NK-92 (cell line): Measurements from ENCODE around the gene DNAH9.

Experiments
- DNase-seq: peaks from one replicate; lab custom pipeline; 2025; ENCODE audit not compliant: unreplicated experiment; lab: John Stamatoyannopoulos, UW

The DNAH9 gene

GRCh38 chr17:11598274-11599221 lies at the start of gene DNAH9:
DNAH9 (plus strand) TSS chr17:11598470; CDS start chr17:11598499, 29 bp downstream.
- DNase-seq = no peak

GRCh38 chr17:11550431-11550830 lies 47.8 kb upstream of the DNAH9 start:
- no peak for DNase-seq

GRCh38 chr17:11551442-11551841 lies 46.8 kb upstream of the DNAH9 start:
- DNase-seq = no peak

- no peak for DNase-seq
Observed at GRCh38 chr17:11553135-11553534, 45.1 kb upstream of the DNAH9 start.

GRCh38 chr17:11554042-11554441 lies 44.2 kb upstream of the DNAH9 start:
- DNase-seq = no peak

GRCh38 chr17:11554542-11554941 lies 43.7 kb upstream of the DNAH9 start:
- DNase-seq = no peak

- DNase-seq = no peak
Observed at GRCh38 chr17:11555530-11555929, 42.7 kb upstream of the DNAH9 start.

- DNase-seq = no peak
Observed at GRCh38 chr17:11557727-11558452, 40.4 kb upstream of the DNAH9 start.

GRCh38 chr17:11558681-11559234 lies 39.5 kb upstream of the DNAH9 start:
- no peak for DNase-seq

GRCh38 chr17:11559601-11560000 lies 38.7 kb upstream of the DNAH9 start:
- no peak for DNase-seq

GRCh38 chr17:11561281-11561680 lies 37.0 kb upstream of the DNAH9 start:
- DNase-seq = no peak

- DNase-seq = no peak
Observed at GRCh38 chr17:11561702-11562101, 36.6 kb upstream of the DNAH9 start.

- DNase-seq = no peak
Observed at GRCh38 chr17:11564589-11565380, 33.5 kb upstream of the DNAH9 start.

- DNase-seq = no peak
Observed at GRCh38 chr17:11565591-11565990, 32.7 kb upstream of the DNAH9 start.

- DNase-seq = no peak
Observed at GRCh38 chr17:11578998-11579397, 19.3 kb upstream of the DNAH9 start.

GRCh38 chr17:11580677-11581076 lies 17.6 kb upstream of the DNAH9 start:
- no peak for DNase-seq

GRCh38 chr17:11582217-11582616 lies 16.1 kb upstream of the DNAH9 start:
- no peak for DNase-seq

- no peak for DNase-seq
Observed at GRCh38 chr17:11583306-11583992, 14.8 kb upstream of the DNAH9 start.

GRCh38 chr17:11589716-11590115 lies 8.6 kb upstream of the DNAH9 start:
- no peak for DNase-seq

GRCh38 chr17:11601661-11602060 lies 3.4 kb downstream of the DNAH9 start:
- DNase-seq = no peak
